ENCODE results near the gene SLC16A10.

DNA sequence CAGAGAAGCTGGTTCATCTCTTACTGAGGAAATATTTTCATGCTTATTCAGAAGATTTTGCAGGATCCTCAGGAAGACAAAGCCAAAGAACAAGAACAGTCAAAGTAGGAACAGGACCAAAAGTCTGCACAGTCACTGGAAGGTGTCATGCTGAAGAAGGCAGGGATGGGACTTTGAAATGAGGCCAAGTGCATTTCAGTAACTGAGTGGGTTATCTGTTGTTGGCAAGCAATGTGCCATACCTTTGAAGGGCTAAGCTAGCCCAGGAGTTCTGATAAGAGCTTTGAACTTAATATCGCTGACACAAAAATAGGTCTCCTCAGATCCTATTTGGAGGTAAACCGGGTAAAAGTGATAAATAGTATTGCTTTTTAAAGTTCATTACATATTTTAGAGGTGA, 31.5 kb downstream of the SLC16A10 start:
- TF ChIP-seq, protein P1, sequence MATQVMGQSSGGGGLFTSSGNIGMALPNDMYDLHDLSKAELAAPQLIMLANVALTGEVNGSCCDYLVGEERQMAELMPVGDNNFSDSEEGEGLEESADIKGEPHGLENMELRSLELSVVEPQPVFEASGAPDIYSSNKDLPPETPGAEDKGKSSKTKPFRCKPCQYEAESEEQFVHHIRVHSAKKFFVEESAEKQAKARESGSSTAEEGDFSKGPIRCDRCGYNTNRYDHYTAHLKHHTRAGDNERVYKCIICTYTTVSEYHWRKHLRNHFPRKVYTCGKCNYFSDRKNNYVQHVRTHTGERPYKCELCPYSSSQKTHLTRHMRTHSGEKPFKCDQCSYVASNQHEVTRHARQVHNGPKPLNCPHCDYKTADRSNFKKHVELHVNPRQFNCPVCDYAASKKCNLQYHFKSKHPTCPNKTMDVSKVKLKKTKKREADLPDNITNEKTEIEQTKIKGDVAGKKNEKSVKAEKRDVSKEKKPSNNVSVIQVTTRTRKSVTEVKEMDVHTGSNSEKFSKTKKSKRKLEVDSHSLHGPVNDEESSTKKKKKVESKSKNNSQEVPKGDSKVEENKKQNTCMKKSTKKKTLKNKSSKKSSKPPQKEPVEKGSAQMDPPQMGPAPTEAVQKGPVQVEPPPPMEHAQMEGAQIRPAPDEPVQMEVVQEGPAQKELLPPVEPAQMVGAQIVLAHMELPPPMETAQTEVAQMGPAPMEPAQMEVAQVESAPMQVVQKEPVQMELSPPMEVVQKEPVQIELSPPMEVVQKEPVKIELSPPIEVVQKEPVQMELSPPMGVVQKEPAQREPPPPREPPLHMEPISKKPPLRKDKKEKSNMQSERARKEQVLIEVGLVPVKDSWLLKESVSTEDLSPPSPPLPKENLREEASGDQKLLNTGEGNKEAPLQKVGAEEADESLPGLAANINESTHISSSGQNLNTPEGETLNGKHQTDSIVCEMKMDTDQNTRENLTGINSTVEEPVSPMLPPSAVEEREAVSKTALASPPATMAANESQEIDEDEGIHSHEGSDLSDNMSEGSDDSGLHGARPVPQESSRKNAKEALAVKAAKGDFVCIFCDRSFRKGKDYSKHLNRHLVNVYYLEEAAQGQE (IDR thresholded peaks at IDR 0.05; ENCODE audit: insufficient read depth in 1 of 2, low read depth in 2 of 2, low read length in 2 of 2): no peak
- TF ChIP-seq TAF1 (IDR thresholded peaks at IDR 0.05; ENCODE audit: borderline replicate concordance, insufficient read depth, low read length) (no peak), POLR2AphosphoS5 (IDR thresholded peaks at IDR 0.05; ENCODE audit: low read depth, low read length) (no peak)
